ENCODE data around the gene ZDHHC11B. TPM values are rescaled to one million over a fixed set of nuclear protein-coding genes. Genes with fewer than 3 reads are reported as not detected.
"Not testable (repeated sequence)": the region's sequence is repeated elsewhere in the genome, so short reads cannot be mapped to it uniquely, and the experiment has no call there.

The ZDHHC11B gene
- total RNA-seq, 4 donors from 2014 or later: 1.1 to 18.9 (median 2.4) TPM; not detected in 1

DNA sequence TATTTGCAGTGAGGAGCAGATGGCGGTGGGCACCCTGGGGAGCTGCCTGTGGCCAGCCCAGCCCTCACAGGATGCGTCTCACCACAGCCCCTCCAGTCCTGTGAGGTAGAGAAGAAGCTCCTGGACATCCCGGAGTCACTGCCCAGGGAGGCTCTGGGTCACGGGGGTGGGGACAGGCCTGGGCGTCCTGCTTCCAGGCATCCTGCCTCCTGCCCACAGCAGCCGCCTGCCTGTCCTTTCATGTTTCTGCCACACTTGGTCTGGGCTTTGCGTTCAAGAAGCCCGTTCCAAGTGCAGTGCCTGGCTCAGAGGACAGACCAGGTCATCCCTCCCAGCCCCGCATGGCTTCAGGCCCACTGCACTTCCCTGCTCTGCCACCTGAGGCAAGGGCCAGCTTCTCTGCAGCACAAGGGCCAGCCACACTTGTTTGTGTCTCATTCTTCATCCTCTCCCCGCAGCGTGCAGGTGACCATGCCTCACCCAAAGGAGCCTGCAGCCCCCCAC lies 38.2 kb downstream of the ZDHHC11B start:
- Histone ChIP-seq H3K4me1 (no peaks in the 10 kb centered on the region), H3K27ac (no peak overlapping the region), H3K27me3 (no peaks in the 10 kb centered on the region), H3K9me3 (no peaks in the 10 kb centered on the region), H3K36me3 (no peaks in the 10 kb centered on the region), H3K4me3 (no peak overlapping the region)
- intact Hi-C loops (cut with DNase I; ENCODE audit: low total_unique reads) (no loop called here), in situ Hi-C loops (cut with MboI; ENCODE audit: low pct_ligation_motif_present in 1 of 4, low pct_unique_long_range_greater_than_20kb in 1 of 4, low sequenced_read_pairs in 3 of 4) (no loop called here)
- TF ChIP-seq, protein P1, sequence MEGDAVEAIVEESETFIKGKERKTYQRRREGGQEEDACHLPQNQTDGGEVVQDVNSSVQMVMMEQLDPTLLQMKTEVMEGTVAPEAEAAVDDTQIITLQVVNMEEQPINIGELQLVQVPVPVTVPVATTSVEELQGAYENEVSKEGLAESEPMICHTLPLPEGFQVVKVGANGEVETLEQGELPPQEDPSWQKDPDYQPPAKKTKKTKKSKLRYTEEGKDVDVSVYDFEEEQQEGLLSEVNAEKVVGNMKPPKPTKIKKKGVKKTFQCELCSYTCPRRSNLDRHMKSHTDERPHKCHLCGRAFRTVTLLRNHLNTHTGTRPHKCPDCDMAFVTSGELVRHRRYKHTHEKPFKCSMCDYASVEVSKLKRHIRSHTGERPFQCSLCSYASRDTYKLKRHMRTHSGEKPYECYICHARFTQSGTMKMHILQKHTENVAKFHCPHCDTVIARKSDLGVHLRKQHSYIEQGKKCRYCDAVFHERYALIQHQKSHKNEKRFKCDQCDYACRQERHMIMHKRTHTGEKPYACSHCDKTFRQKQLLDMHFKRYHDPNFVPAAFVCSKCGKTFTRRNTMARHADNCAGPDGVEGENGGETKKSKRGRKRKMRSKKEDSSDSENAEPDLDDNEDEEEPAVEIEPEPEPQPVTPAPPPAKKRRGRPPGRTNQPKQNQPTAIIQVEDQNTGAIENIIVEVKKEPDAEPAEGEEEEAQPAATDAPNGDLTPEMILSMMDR (IDR thresholded peaks at IDR 0.05): no peak
- TF ChIP-seq POLR2AphosphoS5 (IDR thresholded peaks at IDR 0.05) (no peak), EP300 (IDR thresholded peaks at IDR 0.05; ENCODE audit: low read depth) (no peak), POLR2A (IDR thresholded peaks at IDR 0.05) (no peak)
- 74 to 87% methylated on average over 3 to 9 of the region's 11 CpGs for WGBS, 2 donors (ENCODE audit: low coverage in 1 of 2)
- no peak for DNase-seq

DNA sequence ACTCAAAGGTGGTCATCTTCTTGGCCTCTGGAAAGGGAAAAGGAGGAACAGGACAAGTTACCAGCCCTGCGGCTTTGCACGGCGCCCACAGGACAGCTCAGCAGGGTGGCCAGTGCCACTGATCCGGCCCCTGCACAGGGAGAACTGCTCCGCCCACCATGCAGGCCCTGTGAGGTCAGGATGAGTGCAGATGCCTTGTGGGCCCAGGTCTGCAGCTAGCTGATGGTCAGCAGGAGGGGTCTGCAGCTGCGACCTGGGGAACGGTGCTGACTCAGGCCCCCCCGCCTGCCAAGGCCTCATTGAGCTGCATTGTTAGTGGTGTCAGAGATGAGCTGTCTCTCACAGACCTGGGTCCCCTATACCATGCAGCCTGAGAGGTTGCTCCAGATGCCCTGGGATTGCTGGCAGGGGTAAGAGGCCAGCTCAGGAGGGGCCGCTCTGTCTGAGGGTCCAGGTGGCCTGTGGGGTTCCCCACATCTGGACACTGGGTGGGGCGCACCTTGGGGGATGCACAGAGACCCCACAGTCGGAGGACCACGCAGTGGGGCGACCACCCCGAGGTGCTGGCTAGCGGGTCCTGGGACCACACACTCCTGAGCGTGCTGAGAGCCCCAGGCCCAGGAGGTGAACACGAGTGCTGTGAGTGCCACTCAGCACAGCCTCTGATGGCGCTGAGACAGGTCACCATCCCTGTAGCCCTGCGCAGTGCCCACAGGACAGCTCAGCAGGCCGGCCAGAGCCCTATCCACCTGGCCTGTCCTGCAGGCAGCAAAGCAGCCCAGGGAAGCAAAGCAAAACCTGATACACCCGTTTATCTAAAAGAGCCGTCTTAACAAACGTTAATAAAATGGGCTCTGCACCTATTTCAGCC lies 39.0 kb downstream of the ZDHHC11B start:
- H3K27ac ChIP-seq; H3K4me1 ChIP-seq; H3K36me3 ChIP-seq; H3K27me3 ChIP-seq; DNase-seq; H3K4me3 ChIP-seq; in situ Hi-C loops (cut with MboI; ENCODE audit: low pct_ligation_motif_present in 1 of 4, low pct_unique_long_range_greater_than_20kb in 1 of 4, low sequenced_read_pairs in 3 of 4); intact Hi-C loops (cut with DNase I; ENCODE audit: low total_unique reads); H3K9me3 ChIP-seq: not testable (repeated sequence)
- WGBS, 2 donors (ENCODE audit: low coverage in 1 of 2): 88 to 90% methylated on average over 2 to 17 of the region's 23 CpGs

DNA sequence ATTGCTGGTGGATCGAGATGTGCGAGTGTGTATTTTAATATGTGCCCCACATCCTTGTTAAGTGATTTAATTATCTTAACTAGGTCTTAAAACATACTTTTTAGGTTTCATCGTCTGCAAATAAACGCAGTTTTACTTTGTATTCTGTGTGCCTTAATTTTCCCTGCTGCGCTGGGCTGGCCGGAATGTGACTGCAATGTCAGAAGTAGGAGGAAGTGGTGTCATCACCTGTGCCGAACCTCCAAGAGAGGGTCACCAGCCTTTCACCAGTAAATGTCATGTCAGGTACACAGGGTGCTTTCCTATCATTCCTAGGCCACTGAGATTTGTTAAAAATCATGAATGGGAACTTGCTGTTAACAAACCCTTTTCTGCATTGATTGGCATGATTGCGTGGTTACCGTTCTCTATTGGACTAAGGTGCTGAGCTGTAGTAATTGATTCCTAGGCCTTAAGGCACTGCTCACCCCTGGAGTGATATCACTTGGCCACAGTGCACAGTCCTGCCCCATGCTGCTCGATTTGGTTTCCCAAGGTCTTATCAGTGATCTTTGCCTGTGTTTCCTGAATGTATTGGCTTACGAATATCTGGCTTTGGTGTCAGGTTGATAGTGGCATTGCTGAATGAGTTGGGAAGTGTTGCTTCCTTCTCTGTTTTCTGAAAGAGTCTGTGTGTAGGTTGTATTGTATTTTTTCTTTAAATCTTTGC lies 40.7 kb downstream of the ZDHHC11B start:
- H3K9me3 ChIP-seq; H3K27ac ChIP-seq; H3K4me1 ChIP-seq; H3K36me3 ChIP-seq; DNase-seq; H3K4me3 ChIP-seq; intact Hi-C loops (cut with DNase I; ENCODE audit: low total_unique reads); H3K27me3 ChIP-seq: not testable (repeated sequence)
- in situ Hi-C loops (cut with MboI; ENCODE audit: low pct_ligation_motif_present in 1 of 4, low pct_unique_long_range_greater_than_20kb in 1 of 4, low sequenced_read_pairs in 3 of 4): loop anchor here in 1 of 4 donors (5.0 kb wide), 1 partner anchor 88 kb away; no protein-coding TSS in a partner anchor
- 87 to 89% methylated on average over 10 to 11 of the region's 11 CpGs for WGBS, 2 donors (ENCODE audit: low coverage in 1 of 2)

DNA sequence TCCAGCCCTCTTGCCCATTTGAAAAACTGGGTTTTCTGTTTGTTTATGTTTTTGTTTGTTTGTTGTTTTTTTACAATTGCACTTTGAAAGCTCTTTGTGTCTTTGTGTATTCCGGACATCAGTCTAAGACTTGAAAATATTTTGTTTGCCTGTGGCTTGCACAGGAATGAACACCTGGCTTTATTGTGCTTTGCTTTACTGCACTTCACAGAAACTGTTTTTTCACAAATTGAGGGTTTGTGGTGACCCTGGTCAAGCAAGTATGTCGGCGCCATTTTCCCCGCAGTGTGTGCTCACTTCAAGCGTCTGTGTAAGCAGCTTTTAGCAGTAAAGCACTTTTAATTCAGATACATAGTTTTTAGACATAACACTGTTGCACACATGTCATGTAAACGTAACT lies 42.3 kb downstream of the ZDHHC11B start:
- H3K27ac ChIP-seq; H3K4me1 ChIP-seq; H3K27me3 ChIP-seq; intact Hi-C loops (cut with DNase I; ENCODE audit: low total_unique reads); H3K36me3 ChIP-seq; H3K4me3 ChIP-seq; H3K9me3 ChIP-seq; DNase-seq: not testable (repeated sequence)
- WGBS, 2 donors (ENCODE audit: low coverage in 1 of 2): 83 to 88% methylated on average over 1 to 6 of the region's 6 CpGs
- in situ Hi-C loops (cut with MboI; ENCODE audit: low pct_ligation_motif_present in 1 of 4, low pct_unique_long_range_greater_than_20kb in 1 of 4, low sequenced_read_pairs in 3 of 4): loop anchor here in 1 of 4 donors (5.0 kb wide), 1 partner anchor 90 kb away; no protein-coding TSS in a partner anchor

DNA sequence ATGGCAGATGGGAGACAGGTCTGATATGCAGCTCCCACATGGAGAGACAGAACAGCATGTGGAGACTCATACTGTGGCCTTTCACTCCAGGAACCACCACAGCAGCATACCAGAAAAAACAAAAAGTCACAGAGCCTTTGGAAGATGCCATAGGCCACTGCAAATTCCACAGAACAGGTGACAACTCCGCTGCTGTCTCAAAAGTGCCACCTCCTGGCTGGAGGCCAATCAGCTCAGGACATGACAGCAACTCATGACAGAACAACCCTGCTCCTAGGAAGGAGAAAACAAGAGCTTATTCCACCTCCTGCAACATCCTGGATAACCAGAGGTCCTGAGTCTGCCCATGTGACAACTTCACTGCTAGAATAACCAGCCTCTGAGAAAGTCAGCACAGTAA lies 50.4 kb downstream of the ZDHHC11B start:
- H3K27ac ChIP-seq; H3K9me3 ChIP-seq; DNase-seq; H3K36me3 ChIP-seq; H3K27me3 ChIP-seq; intact Hi-C loops (cut with DNase I; ENCODE audit: low total_unique reads); H3K4me1 ChIP-seq; H3K4me3 ChIP-seq; in situ Hi-C loops (cut with MboI; ENCODE audit: low pct_ligation_motif_present in 1 of 4, low pct_unique_long_range_greater_than_20kb in 1 of 4, low sequenced_read_pairs in 3 of 4): not testable (repeated sequence)
- 75% methylated on average over 1 of the region's 1 CpG; no CpG with 5 or more reads in 1 of the 2 donors for WGBS, 2 donors (ENCODE audit: low coverage in 1 of 2)

DNA sequence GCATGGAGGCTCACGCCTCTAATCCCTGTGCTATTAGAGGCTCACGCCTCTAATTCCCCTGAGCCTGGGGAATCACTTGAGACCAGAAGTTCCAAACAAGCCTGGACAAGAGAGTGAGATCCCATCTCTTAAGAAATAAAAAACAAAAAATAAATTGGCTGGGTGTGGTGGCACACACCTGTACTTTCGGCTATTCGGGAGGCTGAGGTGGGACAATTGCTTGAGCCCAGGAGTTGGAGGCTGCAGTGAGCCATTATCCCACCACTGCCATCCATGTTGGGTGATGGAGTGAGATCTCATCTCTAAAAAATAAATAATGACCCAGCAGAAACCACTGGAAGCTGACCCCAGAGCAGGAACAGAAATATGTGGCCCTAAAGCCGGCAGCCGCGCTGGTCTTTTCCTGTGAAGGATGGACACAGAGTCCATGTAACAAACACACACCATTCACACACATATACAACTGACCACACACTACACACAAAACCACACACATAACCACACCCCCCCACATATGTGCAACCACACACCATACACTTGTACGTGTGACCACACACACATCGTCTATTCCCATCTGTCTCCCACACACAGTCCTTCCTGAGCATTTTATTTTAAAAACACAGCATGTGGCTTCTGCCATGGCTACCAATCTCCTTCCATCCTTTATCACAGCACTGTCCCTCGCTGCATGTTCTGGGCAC lies 51.6 kb downstream of the ZDHHC11B start:
- intact Hi-C loops (cut with DNase I; ENCODE audit: low total_unique reads); H3K4me1 ChIP-seq; H3K27me3 ChIP-seq; DNase-seq; H3K36me3 ChIP-seq; H3K4me3 ChIP-seq; in situ Hi-C loops (cut with MboI; ENCODE audit: low pct_ligation_motif_present in 1 of 4, low pct_unique_long_range_greater_than_20kb in 1 of 4, low sequenced_read_pairs in 3 of 4); H3K27ac ChIP-seq; H3K9me3 ChIP-seq: not testable (repeated sequence)
- WGBS, 2 donors (ENCODE audit: low coverage in 1 of 2): 93 to 100% methylated on average over 3 to 10 of the region's 10 CpGs

DNA sequence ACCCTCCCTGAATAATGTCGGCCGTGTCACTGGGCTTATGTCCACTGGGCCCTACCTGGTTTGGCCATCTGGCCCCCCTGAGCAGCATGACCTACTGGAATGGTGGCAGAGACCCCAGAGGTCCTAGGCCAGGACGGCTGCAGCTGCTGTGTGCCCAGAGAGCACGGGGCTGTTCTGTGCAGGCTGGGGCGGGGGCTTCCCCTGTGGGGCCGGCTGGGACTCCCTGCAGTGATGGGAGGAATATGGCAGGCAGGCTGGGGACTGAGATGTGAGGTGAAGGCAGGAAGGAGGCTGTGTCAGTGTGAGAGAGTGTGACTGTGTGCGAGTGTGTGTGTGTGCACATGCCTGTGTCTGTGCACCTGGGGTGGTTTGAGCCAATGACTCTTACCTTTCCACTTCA lies 55.3 kb downstream of the ZDHHC11B start:
- intact Hi-C loops (cut with DNase I; ENCODE audit: low total_unique reads); in situ Hi-C loops (cut with MboI; ENCODE audit: low pct_ligation_motif_present in 1 of 4, low pct_unique_long_range_greater_than_20kb in 1 of 4, low sequenced_read_pairs in 3 of 4): not testable (repeated sequence)

DNA sequence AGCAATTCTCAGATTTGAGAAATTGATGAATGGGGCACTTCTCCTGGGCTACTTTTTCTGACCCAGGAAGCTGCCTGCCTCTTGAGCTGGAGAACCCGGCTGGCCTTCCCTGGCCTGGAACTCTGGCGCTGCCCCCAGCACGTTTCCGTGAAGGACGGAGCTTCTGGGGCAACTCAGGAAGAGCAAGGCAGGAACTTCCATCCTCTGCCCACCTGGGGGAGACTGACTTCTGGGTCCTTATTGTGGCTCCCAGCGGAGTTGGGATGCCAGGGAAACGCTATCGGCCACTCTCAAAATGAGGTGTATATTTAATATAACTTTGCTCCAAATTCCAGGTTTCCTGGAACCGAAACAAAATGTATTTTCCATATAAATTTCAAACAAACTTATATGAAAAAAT lies 57.4 kb downstream of the ZDHHC11B start:
- H3K36me3 ChIP-seq; in situ Hi-C loops (cut with MboI; ENCODE audit: low pct_ligation_motif_present in 1 of 4, low pct_unique_long_range_greater_than_20kb in 1 of 4, low sequenced_read_pairs in 3 of 4); H3K9me3 ChIP-seq; H3K27ac ChIP-seq; intact Hi-C loops (cut with DNase I; ENCODE audit: low total_unique reads); H3K27me3 ChIP-seq; H3K4me3 ChIP-seq; DNase-seq; H3K4me1 ChIP-seq: not testable (repeated sequence)
- WGBS, 2 donors (ENCODE audit: low coverage in 1 of 2): 74% methylated on average over 6 of the region's 9 CpGs; no CpG with 5 or more reads in 1 of the 2 donors

More for the DNA sequence above, 55.3 kb downstream of the ZDHHC11B start:
- 83 to 100% methylated on average over 1 to 4 of the region's 7 CpGs for WGBS, 2 donors (ENCODE audit: low coverage in 1 of 2)
- not testable (repeated sequence) for H3K27ac ChIP-seq, DNase-seq, H3K27me3 ChIP-seq, H3K9me3 ChIP-seq, H3K4me3 ChIP-seq, H3K36me3 ChIP-seq, H3K4me1 ChIP-seq

DNA sequence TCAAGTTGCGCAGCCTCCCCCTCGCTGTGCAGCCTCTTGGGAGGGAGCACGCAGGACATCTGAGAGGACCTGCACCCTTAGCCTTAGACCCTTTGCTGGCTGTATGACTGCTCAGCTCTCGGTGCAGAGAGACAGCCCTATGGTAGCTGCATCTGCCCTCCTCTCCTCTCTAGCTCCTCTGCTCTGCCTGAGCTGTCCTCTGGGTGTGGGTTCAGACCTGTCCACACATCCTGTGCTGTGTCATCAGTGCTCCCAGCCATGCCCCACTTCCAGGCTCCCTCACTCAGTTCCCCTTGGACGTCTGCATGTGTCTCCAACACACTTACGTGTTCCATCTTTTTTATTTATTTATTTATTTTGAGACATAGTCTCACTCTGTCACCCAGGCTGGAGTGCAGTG lies 60.7 kb downstream of the ZDHHC11B start:
- DNase-seq; intact Hi-C loops (cut with DNase I; ENCODE audit: low total_unique reads); H3K27me3 ChIP-seq; H3K27ac ChIP-seq; H3K4me3 ChIP-seq; in situ Hi-C loops (cut with MboI; ENCODE audit: low pct_ligation_motif_present in 1 of 4, low pct_unique_long_range_greater_than_20kb in 1 of 4, low sequenced_read_pairs in 3 of 4); H3K36me3 ChIP-seq; H3K4me1 ChIP-seq; H3K9me3 ChIP-seq: not testable (repeated sequence)
- WGBS, 2 donors (ENCODE audit: low coverage in 1 of 2): 79 to 96% methylated on average over 2 of the region's 6 CpGs
